ENCODE data around the gene PROCR.

The PROCR gene

GRCh38 chr20:35134472-35134871 is 37.4 kb upstream of the PROCR start:
- no peak for FAIRE-seq
- TF ChIP-seq, protein P1, sequence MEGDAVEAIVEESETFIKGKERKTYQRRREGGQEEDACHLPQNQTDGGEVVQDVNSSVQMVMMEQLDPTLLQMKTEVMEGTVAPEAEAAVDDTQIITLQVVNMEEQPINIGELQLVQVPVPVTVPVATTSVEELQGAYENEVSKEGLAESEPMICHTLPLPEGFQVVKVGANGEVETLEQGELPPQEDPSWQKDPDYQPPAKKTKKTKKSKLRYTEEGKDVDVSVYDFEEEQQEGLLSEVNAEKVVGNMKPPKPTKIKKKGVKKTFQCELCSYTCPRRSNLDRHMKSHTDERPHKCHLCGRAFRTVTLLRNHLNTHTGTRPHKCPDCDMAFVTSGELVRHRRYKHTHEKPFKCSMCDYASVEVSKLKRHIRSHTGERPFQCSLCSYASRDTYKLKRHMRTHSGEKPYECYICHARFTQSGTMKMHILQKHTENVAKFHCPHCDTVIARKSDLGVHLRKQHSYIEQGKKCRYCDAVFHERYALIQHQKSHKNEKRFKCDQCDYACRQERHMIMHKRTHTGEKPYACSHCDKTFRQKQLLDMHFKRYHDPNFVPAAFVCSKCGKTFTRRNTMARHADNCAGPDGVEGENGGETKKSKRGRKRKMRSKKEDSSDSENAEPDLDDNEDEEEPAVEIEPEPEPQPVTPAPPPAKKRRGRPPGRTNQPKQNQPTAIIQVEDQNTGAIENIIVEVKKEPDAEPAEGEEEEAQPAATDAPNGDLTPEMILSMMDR (IDR thresholded peaks at IDR 0.05; ENCODE audit: insufficient read depth, missing control alignments) = no peak
- DNase-seq (ENCODE audit: insufficient read length, low spot score) = no peak

- DNase-seq (ENCODE audit: insufficient read length, low spot score) = no peak
- TF ChIP-seq, protein P1 (IDR thresholded peaks at IDR 0.05; ENCODE audit: insufficient read depth, missing control alignments) = no peak
- FAIRE-seq = no peak
Observed at GRCh38 chr20:35134880-35135279, 37.0 kb upstream of the PROCR start.

DNA sequence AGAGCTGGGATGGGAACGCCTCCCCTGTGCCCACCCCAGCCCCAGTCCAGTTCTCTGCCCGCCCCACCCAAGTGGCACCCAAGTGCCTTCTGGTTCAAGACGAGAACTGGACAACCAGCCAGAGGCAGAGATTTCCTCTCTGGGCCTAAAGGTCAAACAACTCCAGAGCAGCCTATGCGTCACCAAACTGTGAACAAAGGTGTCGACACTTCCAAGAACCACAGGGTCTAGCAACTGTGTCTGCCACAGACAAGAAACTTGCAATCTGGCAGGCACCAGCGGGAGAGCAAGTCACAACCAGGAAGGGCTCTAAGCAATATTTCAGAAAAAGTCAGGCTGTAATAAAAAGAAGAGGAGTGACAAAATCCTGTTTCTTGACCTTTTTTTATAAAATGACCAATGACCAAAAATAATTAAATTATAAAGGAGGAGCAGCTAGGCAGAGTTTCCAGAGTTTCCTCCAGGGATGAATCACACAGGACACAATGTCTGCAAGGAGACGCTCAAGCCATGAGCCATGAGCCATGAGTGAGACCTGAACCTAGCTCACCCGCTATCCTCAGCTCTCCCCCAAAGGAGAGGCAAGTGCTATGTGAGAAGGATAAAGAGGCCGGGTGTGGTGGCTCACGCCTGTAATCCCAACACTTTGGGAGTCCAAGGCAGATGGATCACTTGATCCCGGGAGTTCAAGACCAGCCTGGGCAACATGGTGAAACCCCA is 35.8 kb upstream of the PROCR start:
- DNase-seq (ENCODE audit: insufficient read length, low spot score) (no peak), FAIRE-seq (no peak)
- TF ChIP-seq, protein P1 (IDR thresholded peaks at IDR 0.05; ENCODE audit: insufficient read depth, missing control alignments) = no peak

- DNase-seq (ENCODE audit: insufficient read length, low spot score) = no peak
- FAIRE-seq = no peak
- TF ChIP-seq, protein P1 (IDR thresholded peaks at IDR 0.05; ENCODE audit: insufficient read depth, missing control alignments) = no peak
Observed at GRCh38 chr20:35144694-35145093, 27.2 kb upstream of the PROCR start.

DNA sequence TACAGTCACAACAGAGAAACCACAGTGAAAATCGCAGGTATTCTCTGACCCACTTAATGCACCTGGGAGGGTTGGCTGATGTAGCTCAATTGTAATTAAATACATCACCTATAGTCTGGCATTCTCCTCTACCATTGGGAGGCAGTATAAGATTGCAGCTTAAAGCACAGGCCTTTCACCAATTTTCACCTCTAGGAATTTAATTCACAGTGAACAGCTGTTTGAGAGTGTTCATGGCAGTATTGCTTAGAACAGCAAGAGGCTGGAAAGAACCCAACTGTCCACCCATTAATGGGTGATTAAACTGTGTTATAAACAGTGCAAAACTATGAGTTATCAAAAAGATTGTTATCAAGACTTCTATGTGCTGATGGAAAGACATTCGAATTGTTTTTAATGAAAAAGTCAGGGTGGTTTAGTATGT is 26.7 kb upstream of the PROCR start:
- TF ChIP-seq, protein P1 (IDR thresholded peaks at IDR 0.05; ENCODE audit: insufficient read depth, missing control alignments) = peak; percentile 72
- peak; percentile 36 for DNase-seq (ENCODE audit: insufficient read length, low spot score)
- no peak for FAIRE-seq

GRCh38 chr20:35146299-35146919 is 25.5 kb upstream of the PROCR start:
- DNase-seq (ENCODE audit: insufficient read length, low spot score) = no peak
- FAIRE-seq = no peak
- TF ChIP-seq, protein P1 (IDR thresholded peaks at IDR 0.05; ENCODE audit: insufficient read depth, missing control alignments) = no peak

All from D721Med (cell line).